22Rv1 (cell line): ENCODE results near the gene JCHAIN.

Source experiments
- H3K27ac ChIP-seq: fragments of 450-650 bp; 2 replicates; pipeline ENCODE4 v1.5.1; 2017
- CTCF ChIP-seq: fragments of 450-650 bp; IDR thresholded peaks from 2 replicates; pipeline ENCODE4 v1.5.1; 2017; ENCODE audit warnings: mild to moderate bottlenecking
- ZFX ChIP-seq: fragments of 450-650 bp; IDR thresholded peaks from 2 replicates; pipeline ENCODE4 v1.6.1; 2017; ENCODE audit warnings: antibody characterized with exemption, borderline replicate concordance

Gene JCHAIN

DNA sequence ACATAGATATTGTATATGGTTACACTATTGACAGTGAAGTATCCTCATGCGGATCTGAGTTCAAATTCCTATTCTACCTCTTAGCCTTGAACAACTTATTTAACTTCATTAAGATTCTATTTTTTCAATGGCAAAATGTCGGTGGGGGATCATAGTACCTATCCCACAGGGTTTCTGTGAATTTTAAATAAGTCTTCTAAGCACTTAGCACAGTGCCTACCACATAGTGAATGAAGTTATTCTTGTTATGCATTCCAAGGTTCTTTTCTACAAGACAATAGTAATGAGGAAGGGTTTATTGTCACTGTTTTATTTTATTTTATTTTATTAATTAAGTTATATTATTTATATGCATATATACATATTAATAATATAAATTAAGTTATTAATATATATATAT, 46.5 kb downstream of the JCHAIN start:
- TF ChIP-seq CTCF, result no peak
- no peak overlapping the region for H3K27ac ChIP-seq

DNA sequence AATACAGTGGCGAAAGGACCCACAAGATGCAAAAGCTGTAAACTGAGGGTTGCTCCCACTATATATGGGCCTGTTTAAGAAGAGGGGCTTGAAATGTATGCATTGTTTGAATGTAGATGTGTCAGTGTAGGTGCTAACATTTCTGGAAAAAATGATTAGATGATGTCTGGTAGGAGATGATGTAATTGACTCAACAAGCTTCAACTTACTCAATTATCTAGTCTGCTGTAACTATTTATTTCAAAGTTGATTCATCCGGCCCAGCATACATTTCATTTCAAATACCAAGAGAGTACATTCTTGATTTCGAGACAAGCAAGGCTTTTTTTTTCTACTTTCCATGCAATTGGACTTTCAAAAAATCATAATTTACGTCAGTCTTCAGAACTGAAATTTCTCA, 47.0 kb downstream of the JCHAIN start:
- H3K27ac ChIP-seq, result no peak overlapping the region
- no peak for TF ChIP-seq CTCF
- no peak for TF ChIP-seq ZFX

DNA sequence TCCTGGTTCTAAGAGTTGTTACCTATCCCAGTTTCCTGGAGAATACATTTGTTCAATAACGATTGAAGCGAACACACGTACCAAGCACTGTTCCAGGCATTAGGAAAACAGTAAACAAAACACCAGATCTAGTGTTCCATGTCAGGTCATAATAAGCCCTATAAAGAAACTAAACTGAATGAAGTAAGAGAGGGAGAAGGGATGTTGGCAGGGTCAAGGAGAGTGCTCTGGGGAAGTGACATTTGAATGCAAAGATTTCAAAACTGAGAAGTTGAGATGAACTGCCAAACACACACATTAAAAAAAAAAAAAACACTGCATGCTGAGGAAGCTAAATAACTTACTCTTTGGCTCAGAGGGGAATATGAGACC, 52.1 kb downstream of the JCHAIN start:
- TF ChIP-seq ZFX (no peak), CTCF (no peak)
- no peak overlapping the region for H3K27ac ChIP-seq

DNA sequence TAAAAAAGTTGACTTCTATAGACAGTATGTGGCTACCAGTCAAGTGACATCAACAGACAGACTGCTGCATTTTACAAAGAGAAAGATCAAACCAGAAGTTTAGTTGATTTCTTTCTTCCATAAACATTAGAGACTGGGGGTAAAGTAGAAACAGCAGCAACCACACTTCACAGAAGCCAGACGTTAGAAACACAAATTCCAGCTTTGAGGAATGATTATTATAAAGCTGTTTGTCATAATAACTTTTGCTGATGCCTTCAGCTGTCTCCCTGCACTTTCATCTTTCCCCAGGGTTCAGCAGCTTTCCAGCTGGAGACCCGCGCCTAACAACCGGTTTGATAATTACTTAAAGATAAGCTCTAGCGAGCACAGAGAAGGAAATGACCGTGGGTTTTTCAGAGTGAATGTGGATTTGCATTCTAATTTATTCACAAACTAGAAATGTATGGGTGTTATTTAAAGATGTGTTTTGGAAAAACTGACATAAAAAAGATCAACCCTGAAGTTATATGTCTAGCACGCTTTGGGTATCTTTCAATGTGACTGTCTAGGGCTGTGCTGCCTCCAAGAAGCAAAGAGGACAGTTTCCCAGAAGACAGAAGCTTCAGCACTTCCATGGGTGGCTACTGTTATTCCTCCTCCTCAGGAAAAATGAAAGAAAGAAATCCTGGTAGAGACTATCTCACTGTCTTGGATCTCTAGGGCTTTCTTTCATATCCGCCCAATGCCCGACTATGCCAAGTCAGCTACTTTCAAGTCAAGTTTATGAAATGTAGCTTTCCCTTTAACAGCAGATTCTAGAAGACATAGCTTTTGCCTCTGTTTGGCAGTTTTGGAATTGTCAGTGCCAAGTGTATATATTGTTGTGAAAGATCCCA, 52.8 kb downstream of the JCHAIN start:
- no peak overlapping the region for H3K27ac ChIP-seq
- TF ChIP-seq ZFX (no peak), CTCF (no peak)

DNA sequence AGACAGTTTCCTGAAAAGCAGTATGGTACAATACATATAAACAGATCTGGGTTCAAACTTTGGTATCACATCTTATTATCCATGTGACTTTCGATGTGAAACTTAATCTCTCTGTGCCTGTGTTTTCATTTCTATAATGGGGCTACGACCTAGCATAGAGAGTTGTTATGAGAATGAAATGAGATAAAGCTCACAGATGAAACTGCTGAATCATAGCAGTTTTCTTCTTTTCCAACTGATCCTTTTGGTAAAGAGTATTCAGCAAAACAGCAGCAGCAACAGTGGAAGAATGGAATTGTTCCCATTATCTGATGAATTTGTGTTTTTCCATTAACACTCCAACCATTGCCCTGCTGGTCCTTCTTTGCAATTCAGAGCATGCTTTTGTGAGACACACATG, 58.0 kb downstream of the JCHAIN start:
- no peak overlapping the region for H3K27ac ChIP-seq
- TF ChIP-seq CTCF, result no peak
- no peak for TF ChIP-seq ZFX

- no peak overlapping the region for H3K27ac ChIP-seq
- no peak for TF ChIP-seq CTCF
- no peak for TF ChIP-seq ZFX
These were observed 58.9 kb downstream of the JCHAIN start for GRCh38 chr4:70607334-70607853.

DNA sequence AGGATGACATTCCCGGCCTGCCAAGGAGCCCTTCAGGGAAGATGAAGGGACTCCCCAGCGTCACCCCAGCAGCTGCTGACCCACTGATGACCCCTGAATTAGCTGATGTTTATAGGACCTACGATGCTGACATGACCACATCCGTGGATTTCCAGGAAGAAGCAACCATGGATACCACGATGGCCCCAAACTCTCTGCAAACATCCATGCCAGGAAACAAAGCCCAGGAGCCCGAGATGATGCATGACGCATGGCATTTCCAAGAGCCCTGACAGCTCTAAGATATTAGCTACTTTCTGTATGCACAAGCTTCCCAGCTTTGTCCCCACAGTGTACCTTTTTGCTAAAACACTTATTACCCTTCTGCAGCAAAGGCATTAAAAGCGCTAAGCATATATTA, 59.8 kb downstream of the JCHAIN start:
- TF ChIP-seq CTCF (no peak), ZFX (no peak)

More for the DNA sequence above, 59.8 kb downstream of the JCHAIN start:
- no peak overlapping the region for H3K27ac ChIP-seq
